Type B pancreatic cell (in vitro differentiated cells): Measurements from ENCODE around the gene RASA1. TPM values are rescaled to one million over a fixed set of nuclear protein-coding genes. Genes with fewer than 3 reads are reported as not detected.
A peak's percentile ranks its signal among the peaks of the same experiment; 100 is the strongest.

Experiments used
- DNase-seq: peaks from one replicate; pipeline ENCODE4 v3.0.0; 2021; ENCODE audit warnings: mixed read lengths; ENCODE audit not compliant: unreplicated experiment; ENCODE audit errors: extremely low spot score
- H3K27ac Mint-ChIP-seq: 2 replicates; pipeline ENCODE4 v1.8.0; 2021; ENCODE audit warnings: mild to moderate bottlenecking, mixed read lengths
- H3K27me3 Mint-ChIP-seq: 2 replicates; pipeline ENCODE4 v1.8.0; 2021; ENCODE audit warnings: mixed read lengths
- H3K36me3 Mint-ChIP-seq: 2 replicates; pipeline ENCODE4 v1.8.0; 2021; ENCODE audit warnings: mixed read lengths
- H3K4me1 Mint-ChIP-seq: one replicate; pipeline ENCODE4 v1.8.0; 2021; ENCODE audit warnings: mixed read lengths; ENCODE audit not compliant: unreplicated experiment
- H3K4me3 Mint-ChIP-seq: 2 replicates; pipeline ENCODE4 v1.8.0; 2021; ENCODE audit warnings: mild to moderate bottlenecking, mixed read lengths
- H3K9me3 Mint-ChIP-seq: 2 replicates; pipeline ENCODE4 v1.8.0; 2021; ENCODE audit warnings: mixed read lengths
- total RNA-seq: library from RNA; stranded (reverse); gene quantifications from 2 replicates; pipeline ENCODE4 v1.2.1, GENCODE V29; 2021; ENCODE audit warnings: low replicate concordance
- TF ChIP-seq, protein P1 (sequence below): fragments of 200-600 bp; sonication (generic); conservative IDR thresholded peaks from 2 replicates; pipeline ENCODE4 v1.5.0; 2021; ENCODE audit warnings: antibody characterized with exemption, mild to moderate bottlenecking

RASA1 gene
- total RNA-seq, 1 donor from 2014 or later, result 33.0 TPM

DNA sequence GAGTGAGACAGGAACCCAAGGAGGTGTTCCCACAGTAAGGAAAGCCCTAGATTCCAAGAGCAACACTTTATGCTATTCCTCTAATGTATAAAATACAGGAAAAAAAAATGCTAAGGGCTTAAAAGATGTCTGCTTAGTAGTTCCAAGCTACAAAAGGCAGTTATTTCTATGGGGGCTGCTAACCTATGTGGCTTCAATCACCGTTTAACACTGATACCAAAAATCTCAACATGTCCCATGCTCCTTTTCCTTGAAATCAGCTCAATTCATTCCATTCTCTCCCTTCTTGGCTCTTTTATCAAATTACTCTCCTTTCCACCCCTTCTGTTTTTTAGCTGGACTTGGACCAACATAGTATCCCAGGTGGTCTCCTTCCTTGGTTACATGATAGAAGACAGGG lies 124.5 kb downstream of the RASA1 start:
- no peaks in the 10 kb centered on the region for H3K27me3 Mint-ChIP-seq
- no peak overlapping the region for H3K27ac Mint-ChIP-seq
- H3K4me1 Mint-ChIP-seq, result no peaks in the 10 kb centered on the region
- DNase-seq, result no peak
- TF ChIP-seq, protein P1, sequence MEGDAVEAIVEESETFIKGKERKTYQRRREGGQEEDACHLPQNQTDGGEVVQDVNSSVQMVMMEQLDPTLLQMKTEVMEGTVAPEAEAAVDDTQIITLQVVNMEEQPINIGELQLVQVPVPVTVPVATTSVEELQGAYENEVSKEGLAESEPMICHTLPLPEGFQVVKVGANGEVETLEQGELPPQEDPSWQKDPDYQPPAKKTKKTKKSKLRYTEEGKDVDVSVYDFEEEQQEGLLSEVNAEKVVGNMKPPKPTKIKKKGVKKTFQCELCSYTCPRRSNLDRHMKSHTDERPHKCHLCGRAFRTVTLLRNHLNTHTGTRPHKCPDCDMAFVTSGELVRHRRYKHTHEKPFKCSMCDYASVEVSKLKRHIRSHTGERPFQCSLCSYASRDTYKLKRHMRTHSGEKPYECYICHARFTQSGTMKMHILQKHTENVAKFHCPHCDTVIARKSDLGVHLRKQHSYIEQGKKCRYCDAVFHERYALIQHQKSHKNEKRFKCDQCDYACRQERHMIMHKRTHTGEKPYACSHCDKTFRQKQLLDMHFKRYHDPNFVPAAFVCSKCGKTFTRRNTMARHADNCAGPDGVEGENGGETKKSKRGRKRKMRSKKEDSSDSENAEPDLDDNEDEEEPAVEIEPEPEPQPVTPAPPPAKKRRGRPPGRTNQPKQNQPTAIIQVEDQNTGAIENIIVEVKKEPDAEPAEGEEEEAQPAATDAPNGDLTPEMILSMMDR, result no peak
- no peaks in the 10 kb centered on the region for H3K9me3 Mint-ChIP-seq
- no peak overlapping the region for H3K4me3 Mint-ChIP-seq
- peaks cover 27% of the 10 kb centered on the region for H3K36me3 Mint-ChIP-seq

DNA sequence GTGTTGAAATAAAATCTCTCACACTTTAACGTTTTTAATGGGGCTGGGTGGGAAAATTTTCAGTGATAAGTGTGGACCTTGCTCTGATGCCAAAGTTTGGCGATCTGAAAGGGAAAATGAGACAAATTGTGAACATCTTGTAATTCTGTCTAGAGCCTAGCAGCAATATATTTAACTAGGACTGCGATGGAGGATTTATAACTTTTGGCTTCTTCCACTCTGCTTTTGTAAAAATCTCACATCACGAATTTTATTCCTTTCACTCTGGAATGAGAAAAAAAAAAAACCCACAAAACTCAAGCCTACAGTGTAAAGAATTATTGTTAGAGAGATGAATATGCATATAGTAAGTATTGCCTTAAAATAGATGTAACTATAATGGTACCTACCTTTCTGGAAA lies 125.1 kb downstream of the RASA1 start:
- Mint-ChIP-seq H3K9me3 (no peaks in the 10 kb centered on the region), H3K4me3 (no peak overlapping the region), H3K27me3 (no peaks in the 10 kb centered on the region), H3K36me3 (peaks cover 25% of the 10 kb centered on the region), H3K4me1 (no peaks in the 10 kb centered on the region), H3K27ac (no peak overlapping the region)
- TF ChIP-seq, protein P1, result no peak
- no peak for DNase-seq

DNA sequence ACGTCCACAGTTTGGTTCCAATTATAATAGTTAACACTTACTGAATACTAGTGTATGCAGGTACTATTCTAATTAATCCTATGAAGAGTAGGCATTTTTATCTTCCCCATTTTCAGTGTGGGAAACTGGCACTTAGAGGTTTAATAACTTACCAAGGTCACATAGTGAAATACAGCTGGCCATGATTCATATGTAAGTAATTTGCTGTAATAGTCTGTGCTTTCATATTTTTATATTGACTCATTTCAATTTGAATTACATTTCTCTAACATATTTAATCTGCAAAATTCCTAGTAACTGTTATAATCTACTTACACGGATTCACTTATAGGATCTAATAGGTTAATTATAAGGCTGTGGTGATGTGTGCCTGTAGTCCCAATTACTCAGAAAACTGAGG lies 125.6 kb downstream of the RASA1 start:
- H3K4me3 Mint-ChIP-seq, result no peak overlapping the region
- TF ChIP-seq, protein P1, result no peak
- H3K4me1 Mint-ChIP-seq, result no peaks in the 10 kb centered on the region
- no peak overlapping the region for H3K27ac Mint-ChIP-seq
- no peak for DNase-seq
- peaks cover 25% of the 10 kb centered on the region for H3K36me3 Mint-ChIP-seq
- no peaks in the 10 kb centered on the region for H3K9me3 Mint-ChIP-seq
- H3K27me3 Mint-ChIP-seq, result no peaks in the 10 kb centered on the region

DNA sequence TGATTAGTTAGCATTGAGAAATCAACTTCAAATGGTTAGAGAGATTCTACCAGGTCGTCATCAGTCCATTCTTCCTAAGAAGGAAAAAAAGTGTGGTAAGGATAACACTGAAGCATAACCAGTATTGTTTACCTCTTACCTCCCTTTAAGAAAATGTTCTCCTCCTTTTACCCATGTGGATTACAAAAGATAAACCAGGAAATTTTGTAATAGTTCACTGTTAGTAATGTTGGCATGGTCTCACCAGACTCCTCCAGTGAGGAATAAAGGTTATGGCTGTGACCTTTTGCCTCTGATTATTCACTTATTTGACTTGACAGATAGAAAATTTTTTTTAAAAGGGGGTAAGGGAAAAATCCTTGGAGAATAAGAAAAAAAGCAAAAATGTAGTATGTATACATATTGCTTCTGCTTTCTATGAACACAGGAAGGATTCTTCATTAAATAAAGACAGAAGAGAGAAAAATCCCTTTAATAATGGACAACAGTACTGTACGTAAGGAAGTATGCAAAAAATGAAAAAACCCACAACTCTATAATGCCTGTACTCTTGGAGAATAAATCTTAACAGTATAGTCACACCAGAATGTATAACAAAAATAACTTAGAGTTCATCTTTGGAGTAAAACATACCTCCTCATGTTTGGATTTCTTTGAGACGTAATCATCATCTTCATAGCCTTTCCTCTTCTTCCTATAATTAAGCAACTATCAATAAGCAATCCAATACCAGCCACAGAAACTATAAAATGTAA lies 126.9 kb downstream of the RASA1 start:
- H3K4me1 Mint-ChIP-seq, result no peaks in the 10 kb centered on the region
- no peaks in the 10 kb centered on the region for H3K27me3 Mint-ChIP-seq
- DNase-seq, result no peak
- H3K4me3 Mint-ChIP-seq, result no peak overlapping the region
- H3K36me3 Mint-ChIP-seq, result peaks cover 21% of the 10 kb centered on the region
- peak overlapping the region; percentile 3 for H3K27ac Mint-ChIP-seq
- TF ChIP-seq, protein P1, result no peak
- H3K9me3 Mint-ChIP-seq, result no peaks in the 10 kb centered on the region

DNA sequence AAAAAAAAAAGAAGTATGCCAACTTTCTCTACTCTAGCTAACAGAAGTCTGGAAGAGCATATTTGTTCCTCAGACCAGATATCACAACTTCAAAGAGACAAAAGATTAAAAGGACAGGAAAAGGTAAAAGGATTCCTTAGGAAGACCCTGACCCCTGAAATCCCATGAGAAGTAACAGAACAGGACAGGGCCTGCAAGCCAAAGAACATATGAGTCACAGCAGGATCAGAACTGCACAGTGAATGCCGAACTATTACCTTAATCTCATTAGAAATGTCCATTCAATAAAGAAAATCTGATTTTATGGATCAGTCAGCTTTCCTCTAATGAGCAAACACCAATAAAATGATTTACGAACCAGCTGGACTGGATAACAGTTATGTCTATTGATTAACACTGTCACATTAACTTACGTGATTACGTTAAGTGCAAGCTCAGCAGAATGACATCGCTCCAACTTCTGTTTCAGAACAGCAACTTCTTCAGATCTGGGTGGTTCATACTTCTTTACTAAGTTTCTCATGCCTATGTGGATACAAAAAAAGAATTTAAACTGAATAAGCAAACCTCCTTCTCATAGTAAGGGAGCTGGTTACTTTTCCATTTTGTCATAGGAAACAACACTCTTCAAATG lies 131.4 kb downstream of the RASA1 start:
- Mint-ChIP-seq H3K36me3 (peaks cover 24% of the 10 kb centered on the region), H3K4me3 (no peak overlapping the region), H3K4me1 (no peaks in the 10 kb centered on the region), H3K9me3 (no peaks in the 10 kb centered on the region), H3K27ac (no peak overlapping the region), H3K27me3 (no peaks in the 10 kb centered on the region)
- TF ChIP-seq, protein P1, result no peak
- DNase-seq, result no peak
